WI38 (cell line): Measurements from ENCODE around the gene AGPAT2.
"Not testable (repeated sequence)": the region's sequence is repeated elsewhere in the genome, so short reads cannot be mapped to it uniquely, and the experiment has no call there.

Source experiments
- H3K4me3 ChIP-seq: 2 replicates; pipeline ENCODE4 v1.5.1; 2011; ENCODE audit warnings: low read depth, mild to moderate bottlenecking, control low read depth, low read length
- CTCF ChIP-seq: IDR thresholded peaks from 2 replicates; pipeline ENCODE4 v1.5.1; 2012; ENCODE audit warnings: low read depth, mild to moderate bottlenecking, control low read depth, low read length

The AGPAT2 gene

GRCh38 chr9:136707011-136707410, 19.8 kb upstream of the AGPAT2 start:
- no peak for TF ChIP-seq CTCF

GRCh38 chr9:136705564-136705963, 18.3 kb upstream of the AGPAT2 start:
- no peak for TF ChIP-seq CTCF
- no peak overlapping the region for H3K4me3 ChIP-seq

More at GRCh38 chr9:136707011-136707410, 19.8 kb upstream of the AGPAT2 start:
- no peak overlapping the region for H3K4me3 ChIP-seq

GRCh38 chr9:136704741-136705140, 17.5 kb upstream of the AGPAT2 start:
- H3K4me3 ChIP-seq = not testable (repeated sequence)

- no peak for TF ChIP-seq CTCF
- no peak overlapping the region for H3K4me3 ChIP-seq
Measured at GRCh38 chr9:136703276-136703860, 16.1 kb upstream of the AGPAT2 start.

DNA sequence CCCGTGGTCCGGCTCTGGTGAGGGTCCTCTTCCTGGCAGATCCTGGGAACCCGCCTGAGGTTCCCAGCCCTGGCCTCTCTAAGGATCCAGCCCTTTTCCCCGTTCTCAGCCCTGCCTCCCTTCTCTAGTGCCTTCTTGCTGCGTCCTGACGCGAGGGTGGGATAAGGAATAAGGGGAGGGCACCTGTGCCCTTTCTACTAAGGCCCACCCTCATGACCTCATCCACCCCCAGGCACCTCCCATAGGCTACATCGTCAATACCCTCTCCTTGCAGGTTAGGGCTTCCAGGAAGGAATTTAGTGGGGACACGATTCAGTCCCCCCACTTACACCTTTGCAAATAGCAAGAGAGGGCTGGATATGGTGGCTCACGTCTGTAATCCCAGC, 14.4 kb upstream of the AGPAT2 start:
- TF ChIP-seq CTCF = no peak
- no peak overlapping the region for H3K4me3 ChIP-seq

GRCh38 chr9:136700959-136701667, 13.9 kb upstream of the AGPAT2 start:
- H3K4me3 ChIP-seq = no peak overlapping the region
- no peak for TF ChIP-seq CTCF

- no peak for TF ChIP-seq CTCF
- H3K4me3 ChIP-seq = no peak overlapping the region
Measured at GRCh38 chr9:136700304-136700703, 13.0 kb upstream of the AGPAT2 start.
